GM21786 (cell line): ENCODE measurements around the gene TEX19.

Experiments used
- ATAC-seq: cut with Tn5 transposase; IDR thresholded peaks from one replicate; pipeline ENCODE4 v1.9.1; 2021; ENCODE audit not compliant: unreplicated experiment

TEX19 gene

GRCh38 chr17:82388223-82388921 lies 29.3 kb downstream of the TEX19 start:
- ATAC-seq, result no peak

- ATAC-seq, result no peak
These were observed 29.9 kb downstream of the TEX19 start for GRCh38 chr17:82388922-82389283.

GRCh38 chr17:82389379-82389778 lies 30.3 kb downstream of the TEX19 start:
- ATAC-seq, result no peak

GRCh38 chr17:82390015-82390859 lies 31.2 kb downstream of the TEX19 start:
- ATAC-seq, result no peak

DNA sequence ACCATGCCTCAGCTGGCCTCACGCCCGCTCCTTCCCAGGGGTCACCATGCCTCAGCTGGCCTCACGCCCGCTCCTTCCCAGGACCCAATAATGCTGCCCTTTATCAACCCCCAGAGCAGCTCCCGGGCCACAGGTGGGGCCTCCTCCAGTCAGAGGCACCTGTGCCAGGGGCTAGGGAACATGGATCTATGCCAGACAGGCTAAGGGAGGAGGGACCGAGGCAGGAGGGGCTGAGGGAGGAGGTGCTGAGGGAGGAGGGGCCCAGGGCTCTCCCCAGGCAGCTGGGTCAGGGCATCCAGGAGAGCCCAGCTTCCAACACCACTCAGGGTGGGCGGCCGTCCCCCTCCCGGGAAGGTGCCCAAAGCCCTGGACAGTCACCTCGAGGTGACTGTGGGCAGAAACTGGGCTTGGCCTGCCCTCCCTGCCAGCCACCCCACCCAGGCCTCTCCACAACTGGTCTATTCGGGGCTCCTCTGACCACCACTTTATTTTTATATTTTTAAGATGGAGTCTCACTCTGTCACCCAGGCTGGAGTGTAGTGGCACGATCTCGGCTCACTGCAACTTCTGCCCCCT lies 31.9 kb downstream of the TEX19 start:
- no peak for ATAC-seq

- ATAC-seq, result no peak
These were observed 32.5 kb downstream of the TEX19 start for GRCh38 chr17:82391496-82392066.

- no peak for ATAC-seq
These were observed 33.3 kb downstream of the TEX19 start for GRCh38 chr17:82392209-82392920.

DNA sequence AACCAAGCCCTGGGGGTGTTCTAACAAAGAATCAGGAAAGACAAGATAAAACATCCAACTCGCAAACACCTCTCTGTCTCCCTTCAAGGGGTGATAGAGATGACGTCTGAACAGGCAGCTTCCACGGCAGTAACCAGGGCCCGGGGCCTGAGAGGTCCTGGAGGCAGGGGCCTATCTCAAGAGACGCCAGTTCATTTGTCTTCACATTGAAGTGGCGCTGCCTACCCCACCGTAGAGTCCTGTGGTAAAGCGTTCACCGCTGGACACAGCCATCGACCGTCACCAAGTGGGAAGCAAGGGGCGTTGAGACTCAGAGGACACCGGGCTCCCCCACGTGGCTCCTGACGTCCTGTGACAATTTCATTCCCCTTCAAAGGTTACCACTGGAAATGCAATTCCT lies 33.9 kb downstream of the TEX19 start:
- ATAC-seq, result no peak

GRCh38 chr17:82394278-82394677 lies 35.2 kb downstream of the TEX19 start:
- no peak for ATAC-seq

GRCh38 chr17:82396601-82397435 lies 37.8 kb downstream of the TEX19 start:
- ATAC-seq, result no peak

GRCh38 chr17:82397449-82398335 lies 38.6 kb downstream of the TEX19 start:
- no peak for ATAC-seq

- no peak for ATAC-seq
These were observed 40.0 kb downstream of the TEX19 start for GRCh38 chr17:82399041-82399441.

DNA sequence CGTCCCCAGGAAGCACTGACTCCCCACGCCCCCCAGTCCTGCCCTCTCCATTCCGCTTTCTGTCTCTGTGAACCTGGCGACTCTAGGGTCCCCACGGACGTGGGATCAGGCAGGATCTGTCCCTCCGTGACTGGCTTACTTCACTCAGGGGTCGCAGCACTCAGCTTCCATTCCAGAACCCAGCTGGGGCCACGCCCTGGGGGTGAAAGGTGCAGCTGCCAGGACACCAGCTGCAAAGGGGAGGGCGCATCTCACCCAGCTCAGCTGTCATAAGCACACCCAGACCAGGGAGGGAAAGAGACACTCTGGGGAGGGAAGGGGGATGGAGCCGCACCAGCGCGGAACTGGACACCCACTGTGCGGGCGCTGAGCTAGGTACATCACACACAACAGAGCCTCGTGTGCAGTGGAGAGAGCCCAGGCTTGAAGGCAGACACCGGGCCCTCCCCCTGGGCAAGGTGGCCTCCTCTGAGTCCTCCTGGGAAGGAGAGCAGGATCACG lies 40.6 kb downstream of the TEX19 start:
- no peak for ATAC-seq

- no peak for ATAC-seq
These were observed 41.2 kb downstream of the TEX19 start for GRCh38 chr17:82400206-82400605.

DNA sequence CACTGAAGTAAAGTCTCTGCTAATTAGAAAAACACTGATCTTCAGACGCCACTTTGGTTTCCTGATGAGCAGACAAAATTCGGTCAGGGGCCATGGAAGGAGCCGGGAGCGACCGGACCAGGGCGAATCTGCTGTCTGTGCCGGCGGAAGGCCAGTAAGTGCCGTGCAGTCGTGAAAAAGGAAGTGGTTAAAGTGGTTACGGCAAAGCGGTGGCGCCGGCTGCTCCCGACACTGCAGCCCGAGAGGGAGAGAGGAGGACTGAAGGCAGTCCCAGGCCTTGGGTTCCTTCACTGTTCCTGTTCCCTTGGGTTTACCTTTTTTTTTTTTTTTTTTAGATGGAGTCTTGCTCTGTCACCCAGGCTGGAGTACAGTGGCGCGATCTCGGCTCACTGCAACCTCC lies 41.8 kb downstream of the TEX19 start:
- no peak for ATAC-seq

DNA sequence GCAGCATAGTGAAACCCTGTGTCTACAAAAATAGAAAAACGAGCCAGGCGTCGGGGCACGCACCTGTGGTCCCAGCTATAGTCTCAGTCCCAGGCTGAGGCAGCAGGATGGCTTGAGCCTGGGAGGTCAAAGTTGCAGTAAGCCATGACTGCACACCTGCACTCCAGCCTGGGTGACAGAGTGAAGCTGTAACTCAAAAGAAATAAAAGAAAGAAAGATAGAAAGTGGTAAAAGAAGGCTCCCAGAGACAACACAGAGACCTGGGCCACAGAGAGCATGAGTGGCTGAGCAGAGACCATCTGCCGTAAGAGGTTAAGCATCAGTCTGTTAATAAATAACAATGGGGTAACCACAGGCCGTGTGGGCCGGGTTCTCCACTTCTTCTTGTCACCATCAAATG lies 43.8 kb downstream of the TEX19 start:
- ATAC-seq, result peak; percentile 80

- no peak for ATAC-seq
These were observed 44.9 kb downstream of the TEX19 start for GRCh38 chr17:82403662-82404660.

- no peak for ATAC-seq
These were observed 46.0 kb downstream of the TEX19 start for GRCh38 chr17:82405051-82405450.
